ENCODE measurements around the gene GRK1.

DNA sequence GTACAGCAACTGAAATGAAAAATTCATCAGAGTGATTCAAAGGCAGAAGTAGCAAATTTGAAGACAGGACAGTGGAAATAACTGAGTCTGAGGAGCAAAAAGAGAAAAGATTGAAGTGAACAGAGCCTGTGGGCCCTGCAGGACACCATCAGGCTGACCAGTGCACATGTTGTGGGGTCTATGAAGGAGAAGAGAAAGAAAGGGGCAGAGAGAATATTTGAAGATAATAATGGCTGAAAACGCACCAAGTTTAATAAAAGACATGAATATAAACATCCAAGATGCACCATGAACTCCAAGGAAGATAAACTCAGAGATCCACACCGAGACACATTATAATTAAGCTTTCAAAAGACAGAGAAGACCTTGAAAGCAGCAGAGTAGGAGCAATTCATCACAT lies 24.5 kb upstream of the GRK1 start:
- TF ChIP-seq, protein P1, sequence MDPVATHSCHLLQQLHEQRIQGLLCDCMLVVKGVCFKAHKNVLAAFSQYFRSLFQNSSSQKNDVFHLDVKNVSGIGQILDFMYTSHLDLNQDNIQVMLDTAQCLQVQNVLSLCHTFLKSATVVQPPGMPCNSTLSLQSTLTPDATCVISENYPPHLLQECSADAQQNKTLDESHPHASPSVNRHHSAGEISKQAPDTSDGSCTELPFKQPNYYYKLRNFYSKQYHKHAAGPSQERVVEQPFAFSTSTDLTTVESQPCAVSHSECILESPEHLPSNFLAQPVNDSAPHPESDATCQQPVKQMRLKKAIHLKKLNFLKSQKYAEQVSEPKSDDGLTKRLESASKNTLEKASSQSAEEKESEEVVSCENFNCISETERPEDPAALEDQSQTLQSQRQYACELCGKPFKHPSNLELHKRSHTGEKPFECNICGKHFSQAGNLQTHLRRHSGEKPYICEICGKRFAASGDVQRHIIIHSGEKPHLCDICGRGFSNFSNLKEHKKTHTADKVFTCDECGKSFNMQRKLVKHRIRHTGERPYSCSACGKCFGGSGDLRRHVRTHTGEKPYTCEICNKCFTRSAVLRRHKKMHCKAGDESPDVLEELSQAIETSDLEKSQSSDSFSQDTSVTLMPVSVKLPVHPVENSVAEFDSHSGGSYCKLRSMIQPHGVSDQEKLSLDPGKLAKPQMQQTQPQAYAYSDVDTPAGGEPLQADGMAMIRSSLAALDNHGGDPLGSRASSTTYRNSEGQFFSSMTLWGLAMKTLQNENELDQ (tag by site-specific recombination; IDR thresholded peaks at IDR 0.05; ENCODE audit: low read depth): no peak
- no peak for TF ChIP-seq TCF7L2 (IDR thresholded peaks at IDR 0.05; ENCODE audit: borderline replicate concordance, low read depth, low read length)

Measured in HEK293 (cell line).